RKO (cell line): ENCODE measurements around the gene TMEM19.
"Not testable (repeated sequence)": the region's sequence is repeated elsewhere in the genome, so short reads cannot be mapped to it uniquely, and the experiment has no call there.

Source experiments
- DNase-seq: peaks from one replicate; pipeline ENCODE4 v3.0.0-alpha.2; 2016; ENCODE audit warnings: low spot score

TMEM19 gene

GRCh38 chr12:71665090-71665463, 20.8 kb upstream of the TMEM19 start:
- no peak for DNase-seq

GRCh38 chr12:71666259-71666658, 19.6 kb upstream of the TMEM19 start:
- no peak for DNase-seq

- no peak for DNase-seq
These were observed 14.6 kb upstream of the TMEM19 start for GRCh38 chr12:71671311-71671710.

- no peak for DNase-seq
These were observed 14.1 kb upstream of the TMEM19 start for GRCh38 chr12:71671816-71672215.

- DNase-seq, result no peak
These were observed 3.4 kb upstream of the TMEM19 start for GRCh38 chr12:71682466-71682865.

GRCh38 chr12:71683633-71684032, 2.2 kb upstream of the TMEM19 start:
- DNase-seq, result no peak

GRCh38 chr12:71684081-71684480, 1.8 kb upstream of the TMEM19 start:
- DNase-seq, result no peak

- DNase-seq, result no peak
These were observed 473 bp upstream of the TMEM19 start for GRCh38 chr12:71685312-71685906.

- DNase-seq, result peak; percentile 26
These were observed 760 bp downstream of the TMEM19 start for GRCh38 chr12:71686658-71687025.

GRCh38 chr12:71687172-71687571, 1.3 kb downstream of the TMEM19 start:
- DNase-seq, result not testable (repeated sequence)

GRCh38 chr12:71688961-71689570, 3.2 kb downstream of the TMEM19 start:
- DNase-seq, result no peak

GRCh38 chr12:71691504-71692129, 5.7 kb downstream of the TMEM19 start:
- DNase-seq, result no peak

GRCh38 chr12:71693126-71693525, 7.2 kb downstream of the TMEM19 start:
- no peak for DNase-seq

- not testable (repeated sequence) for DNase-seq
These were observed 7.8 kb downstream of the TMEM19 start for GRCh38 chr12:71693651-71694050.

- no peak for DNase-seq
These were observed 8.4 kb downstream of the TMEM19 start for GRCh38 chr12:71694099-71694820.

GRCh38 chr12:71695782-71696181, 9.9 kb downstream of the TMEM19 start:
- no peak for DNase-seq

- DNase-seq, result not testable (repeated sequence)
These were observed 16.3 kb downstream of the TMEM19 start for GRCh38 chr12:71702181-71702580.

- no peak for DNase-seq
These were observed 16.7 kb downstream of the TMEM19 start for GRCh38 chr12:71702590-71702989.

GRCh38 chr12:71703206-71703605, 17.3 kb downstream of the TMEM19 start:
- DNase-seq, result no peak

- DNase-seq, result no peak
These were observed 19.0 kb downstream of the TMEM19 start for GRCh38 chr12:71704920-71705319.

- no peak for DNase-seq
These were observed 22.8 kb downstream of the TMEM19 start for GRCh38 chr12:71708658-71709057.

- DNase-seq, result peak; percentile 93
These were observed 24.6 kb downstream of the TMEM19 start for GRCh38 chr12:71710276-71711125.
